ENCODE measurements around the gene SLC25A21. TPM values are rescaled to one million over a fixed set of nuclear protein-coding genes. Genes with fewer than 3 reads are reported as not detected.

SLC25A21 gene
- total and polyA plus RNA-seq, 7 donors: 0.13 to 1.5 (median 1.1) TPM; not detected in 2

GRCh38 chr14:36656687-36657398 is 515.6 kb downstream of the SLC25A21 start:
- H3K9me3 ChIP-seq: no peaks in the 10 kb centered on the region
- WGBS, 2 donors: 5% methylated on average over 31 of the region's 31 CpGs
- peaks cover 0 to 49% (median 44%) of the 10 kb centered on the region in 4 donors for H3K4me1 ChIP-seq
- no peak for DNase-seq
- peaks cover 79 to 100% (median 96%) of the 10 kb centered on the region in 3 donors for H3K27me3 ChIP-seq
- H3K27ac ChIP-seq: no peak overlapping the region
- no peak for TF ChIP-seq POLR2A (IDR thresholded peaks at IDR 0.05)
- TF ChIP-seq POLR2AphosphoS5 (IDR thresholded peaks at IDR 0.05): no peak
- H3K36me3 ChIP-seq: no peaks in the 10 kb centered on the region
- intact Hi-C loops (cut with DNase I): no loop called here
- H3K4me3 ChIP-seq: peak overlapping the region in 3 of 4 donors; percentile 16 to 33 (median 21)

DNA sequence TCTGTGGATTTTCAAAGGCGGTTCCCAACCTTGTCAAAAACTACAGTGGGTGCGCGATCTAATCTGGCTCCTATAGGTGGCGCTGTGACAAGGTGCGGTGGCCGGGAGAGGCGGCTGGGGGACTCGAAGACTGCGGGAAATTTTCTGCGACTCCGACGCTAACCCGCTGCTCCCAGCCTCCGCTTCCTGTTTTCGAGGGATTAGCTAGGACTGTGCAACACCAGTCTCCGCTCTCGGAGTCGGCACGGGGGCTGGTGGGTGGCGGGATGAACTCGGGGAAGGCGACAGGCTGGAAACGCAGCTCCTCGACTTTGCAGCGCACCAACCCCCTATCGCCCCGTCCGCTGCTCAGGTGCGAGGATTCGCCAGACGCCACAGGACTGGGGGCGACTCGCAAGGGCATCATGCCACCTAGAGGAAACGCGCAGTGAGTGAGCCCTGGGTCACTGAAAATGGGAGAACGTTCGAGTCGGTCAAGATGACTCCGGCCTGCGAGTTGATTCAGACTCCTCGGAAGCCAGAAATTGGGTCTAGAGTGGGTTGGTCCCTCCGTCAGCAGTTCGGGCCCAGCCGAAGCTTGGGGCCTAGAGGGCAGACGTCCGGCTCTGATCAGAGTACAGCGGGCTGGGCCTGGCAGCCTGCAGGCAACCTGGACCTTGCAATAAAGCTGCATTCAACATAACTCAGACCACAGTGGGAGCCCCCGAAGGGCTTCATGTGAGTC is 516.3 kb downstream of the SLC25A21 start:
- 3 to 4% methylated on average over 48 of the region's 48 CpGs for WGBS, 2 donors
- H3K4me3 ChIP-seq: peak overlapping the region in 1 of 4 donors; percentile 33
- TF ChIP-seq POLR2AphosphoS5 (IDR thresholded peaks at IDR 0.05) (no peak), POLR2A (IDR thresholded peaks at IDR 0.05) (no peak), EP300 (IDR thresholded peaks at IDR 0.05) (no peak)
- peaks cover 79 to 100% (median 95%) of the 10 kb centered on the region in 3 donors for H3K27me3 ChIP-seq
- H3K4me1 ChIP-seq: peaks cover 0 to 42% (median 37%) of the 10 kb centered on the region in 4 donors
- H3K27ac ChIP-seq: peak overlapping the region in 1 of 4 donors; percentile 45
- H3K9me3 ChIP-seq: no peaks in the 10 kb centered on the region
- no peak for DNase-seq
- no peaks in the 10 kb centered on the region for H3K36me3 ChIP-seq
- intact Hi-C loops (cut with DNase I): no loop called here

DNA sequence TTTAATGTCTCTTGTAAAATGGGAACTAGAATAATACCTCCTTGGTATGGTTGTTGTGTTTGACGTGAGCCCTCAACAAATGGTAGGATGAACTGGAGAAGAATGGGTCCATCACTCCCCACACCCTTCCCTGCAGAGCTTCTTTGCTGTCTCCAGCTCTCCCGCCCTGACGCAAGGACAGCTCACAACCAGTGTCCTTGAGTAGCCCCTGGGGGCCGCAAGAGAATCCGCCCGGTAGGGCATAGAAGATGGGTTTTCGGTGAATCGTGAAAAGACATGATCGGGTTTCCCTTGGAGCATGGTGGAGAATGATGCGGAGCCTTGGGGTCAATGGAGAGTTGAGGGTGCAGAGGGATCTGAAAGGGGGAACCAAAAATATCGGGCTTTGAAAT is 516.8 kb downstream of the SLC25A21 start:
- DNase-seq: no peak
- 15 to 33% methylated on average over 11 of the region's 11 CpGs for WGBS, 2 donors
- Histone ChIP-seq H3K36me3 (no peaks in the 10 kb centered on the region), H3K4me3 (no peak overlapping the region), H3K4me1 (peaks cover 0 to 37% (median 33%) of the 10 kb centered on the region in 4 donors), H3K27me3 (peaks cover 73 to 100% (median 93%) of the 10 kb centered on the region in 3 donors), H3K27ac (no peak overlapping the region), H3K9me3 (no peaks in the 10 kb centered on the region)
- no peak for TF ChIP-seq CTCF (IDR thresholded peaks at IDR 0.05)
- intact Hi-C loops (cut with DNase I): no loop called here

- no peak for DNase-seq
- no peaks in the 10 kb centered on the region for H3K36me3 ChIP-seq
- H3K4me1 ChIP-seq: peaks cover 0 to 37% (median 33%) of the 10 kb centered on the region in 4 donors
- H3K9me3 ChIP-seq: no peaks in the 10 kb centered on the region
- H3K27me3 ChIP-seq: peaks cover 72 to 100% (median 92%) of the 10 kb centered on the region in 3 donors
- no peak overlapping the region for H3K4me3 ChIP-seq
- no peak overlapping the region for H3K27ac ChIP-seq
- 17 to 40% methylated on average over 34 of the region's 34 CpGs for WGBS, 2 donors
- TF ChIP-seq POLR2A (IDR thresholded peaks at IDR 0.05): no peak
- no peak for TF ChIP-seq POLR2AphosphoS5 (IDR thresholded peaks at IDR 0.05)
- intact Hi-C loops (cut with DNase I): no loop called here
Observed at GRCh38 chr14:36654794-36655381, 517.5 kb downstream of the SLC25A21 start.

DNA sequence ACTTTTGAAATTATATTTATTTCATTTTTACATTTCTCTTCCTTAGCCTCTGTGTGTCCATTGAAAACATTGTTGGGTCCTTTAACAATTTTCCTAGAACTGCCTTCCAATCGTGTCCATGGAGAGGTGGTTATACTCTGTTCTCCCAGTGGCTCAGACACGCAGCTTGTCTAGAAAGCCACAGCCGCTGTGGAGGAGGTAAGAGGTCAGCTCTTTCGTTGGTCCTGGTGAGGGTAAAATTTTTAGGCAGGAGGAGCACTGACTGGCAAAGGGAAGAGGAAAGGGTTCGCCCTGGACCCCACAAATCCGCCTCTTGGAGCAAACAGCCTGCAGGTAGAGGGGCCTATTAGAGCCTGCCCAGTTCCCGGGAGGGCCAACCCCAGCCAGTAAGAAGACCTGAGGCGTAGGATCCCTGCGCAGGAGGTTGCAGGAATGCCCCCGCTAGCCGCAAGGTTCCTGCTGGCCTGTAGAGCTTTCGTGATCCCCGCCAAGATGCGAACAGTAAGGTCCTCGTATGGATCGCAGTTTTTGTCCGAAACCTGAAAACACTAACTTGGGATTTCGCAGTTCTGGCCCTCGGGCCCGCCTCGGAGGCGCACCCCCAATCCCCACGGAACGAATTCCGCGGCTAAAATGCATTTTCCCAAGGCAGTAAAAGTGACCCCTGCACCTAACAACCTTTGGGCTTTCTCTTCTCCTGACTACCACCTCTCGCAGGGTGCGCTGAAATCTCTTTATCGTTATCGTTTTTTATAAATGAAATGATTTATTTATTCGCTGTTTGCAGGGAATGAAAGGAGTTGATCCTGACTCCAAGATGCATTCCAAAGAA is 518.2 kb downstream of the SLC25A21 start:
- peaks cover 0 to 36% (median 33%) of the 10 kb centered on the region in 4 donors for H3K4me1 ChIP-seq
- intact Hi-C loops (cut with DNase I): no loop called here
- no peaks in the 10 kb centered on the region for H3K9me3 ChIP-seq
- H3K27ac ChIP-seq: no peak overlapping the region
- 18 to 42% methylated on average over 31 of the region's 31 CpGs for whole genome bisulfite sequencing, 2 donors
- no peaks in the 10 kb centered on the region for H3K36me3 ChIP-seq
- no peak for DNase-seq
- TF ChIP-seq CTCF (IDR thresholded peaks at IDR 0.05) (no peak), POLR2A (IDR thresholded peaks at IDR 0.05) (no peak), EP300 (IDR thresholded peaks at IDR 0.05) (no peak), POLR2AphosphoS5 (IDR thresholded peaks at IDR 0.05) (no peak)
- H3K27me3 ChIP-seq: peaks cover 72 to 100% (median 93%) of the 10 kb centered on the region in 3 donors
- no peak overlapping the region for H3K4me3 ChIP-seq
